Right lobe of liver (tissue), 6 donors: ENCODE results near the gene INS. TPM values are rescaled to one million over a fixed set of nuclear protein-coding genes. Genes with fewer than 3 reads are reported as not detected.

ENCODE experiments used
- ATAC-seq, 4 donors: fragments of 200-7000 bp; cut with Tn5 transposase; one replicate each; pipeline ENCODE4 v1.9.1; 2020; ENCODE audit warnings: mild to moderate bottlenecking in 4 of 4, moderate library complexity in 4 of 4
- DNase-seq, 3 donors: peaks; one replicate each; pipeline ENCODE4 v3.0.0-alpha.2; 2020
- H3K27ac ChIP-seq, 3 donors: fragments of 200-600 bp; one replicate each; pipeline ENCODE4 v1.8.0; 2022
- H3K27me3 ChIP-seq, 2 donors: fragments of 200-600 bp; one replicate each; pipeline ENCODE4 v1.8.0; 2022
- H3K36me3 ChIP-seq, 4 donors: fragments of 200-600 bp; sonication (generic) in 1 of 4; one replicate each; pipeline versions ENCODE4 v1.5.1 to v1.8.0; 2017 to 2022; ENCODE audit warnings: control low read depth in 1 of 4
- H3K4me1 ChIP-seq, 4 donors: fragments of 200-600 bp; sonication (generic) in 1 of 4; one replicate each; pipeline versions ENCODE4 v1.5.1 to v1.8.0; 2017 to 2022; ENCODE audit warnings: control low read depth in 1 of 4
- H3K4me3 ChIP-seq, 3 donors: fragments of 200-600 bp; one replicate each; pipeline ENCODE4 v1.8.0; 2022
- H3K9me3 ChIP-seq, 4 donors: fragments of 200-600 bp; sonication (generic) in 1 of 4; one replicate each; pipeline versions ENCODE4 v1.5.1 to v1.8.0; 2017 to 2022; ENCODE audit warnings: control low read depth in 1 of 4
- CTCF ChIP-seq, 4 donors: fragments of 200-600 bp in 3 of 4; fragments of 450-650 bp in 1 of 4; IDR thresholded peaks; one replicate each; pipeline versions ENCODE4 v1.5.1 to v1.8.0; 2016 to 2022; ENCODE audit warnings: antibody characterized with exemption in 4 of 4, mild to moderate bottlenecking in 2 of 4
- POLR2A ChIP-seq: fragments of 450-650 bp; IDR thresholded peaks from one replicate; pipeline ENCODE4 v1.6.1; 2017; ENCODE audit warnings: antibody characterized with exemption, mild to moderate bottlenecking
- WGBS: methylation state at CpG from one replicate; pipeline ENCODE4 v1.1.6; 2018; ENCODE audit warnings: low coverage, low lambda C conversion rate; ENCODE audit not compliant: insufficient coverage; ENCODE audit errors: missing lambda C conversion rate; 5-methylcytosine and 5-hydroxymethylcytosine counted together
- intact Hi-C, 2 donors: fragments of 100-400 bp; cut with DNase I; formaldehyde crosslinking; loops; one replicate each; pipeline versions ENCODE4 v1.11.2 to v1.14.1; 2022
- total RNA-seq, 6 experiments: library from RNA; depleted of rRNA in 2 of 6; stranded (reverse); fragments of >200 nt in 2 of 6; fragmentation: NEBNext Ultra II Directional in 3 of 6; extraction: Animal tissue kit (Norgen Biotek cat#: 25700) in 3 of 6; gene quantifications; one replicate each; pipeline versions ENCODE4 v1.1.0 to v1.2.4, GENCODE V29; 2016 to 2023
- donor health status: DM: no; HTN: yes; CAD: no.
- donor health status: DM: no; HTN: no; CAD: no.
- donor health status: DM: no; HTN: no; CAD: no.
- donor health status: DM: no; HTN: yes; CAD: no.
- donor health status: DM: no; HTN: yes; CAD: no.

INS gene
- total RNA-seq, 6 experiments from 2014 or later: not detected

- intact Hi-C loops: loop anchor here in 1 of 2 donors (10.0 kb wide), 1 partner anchor 320 kb away; no protein-coding TSS in a partner anchor
- no CpG with 5 or more reads among the region's 1 CpG for WGBS
- Histone ChIP-seq H3K9me3 (no peaks in the 10 kb centered on the region), H3K36me3 (no peaks in the 10 kb centered on the region), H3K27me3 (no peaks in the 10 kb centered on the region), H3K4me1 (no peaks in the 10 kb centered on the region), H3K4me3 (no peak overlapping the region), H3K27ac (no peak overlapping the region)
- no peak for TF ChIP-seq CTCF (IDR thresholded peaks at IDR 0.05)
- TF ChIP-seq POLR2A: no peak
- peak in 1 of 3 donors; percentile 28 for DNase-seq
- ATAC-seq: no peak
Measured at GRCh38 chr11:2205214-2205720, 44.3 kb upstream of the INS start.

- ATAC-seq (no peak), DNase-seq (peak in 2 of 3 donors; percentile 7 to 38)
- Histone ChIP-seq H3K4me1 (no peaks in the 10 kb centered on the region), H3K27ac (no peak overlapping the region), H3K36me3 (no peaks in the 10 kb centered on the region), H3K9me3 (no peaks in the 10 kb centered on the region), H3K27me3 (no peaks in the 10 kb centered on the region), H3K4me3 (no peak overlapping the region)
- no CpG with 5 or more reads among the region's 21 CpGs for WGBS
- no peak for TF ChIP-seq POLR2A
- TF ChIP-seq CTCF (IDR thresholded peaks at IDR 0.05): no peak
- intact Hi-C loops: loop anchor here in 1 of 2 donors (10.0 kb wide), 1 partner anchor 320 kb away; no protein-coding TSS in a partner anchor
Measured at GRCh38 chr11:2204361-2205213, 43.6 kb upstream of the INS start.

GRCh38 chr11:2203440-2204259 is 42.6 kb upstream of the INS start:
- no peaks in the 10 kb centered on the region for H3K4me1 ChIP-seq
- H3K9me3 ChIP-seq: no peaks in the 10 kb centered on the region
- TF ChIP-seq CTCF (IDR thresholded peaks at IDR 0.05): no peak
- TF ChIP-seq POLR2A: no peak
- intact Hi-C loops: loop anchor here in 1 of 2 donors (10.0 kb wide), 1 partner anchor 321 kb away; no protein-coding TSS in a partner anchor
- no peak overlapping the region for H3K27ac ChIP-seq
- H3K27me3 ChIP-seq: no peaks in the 10 kb centered on the region
- 63% methylated on average over 5 of the region's 23 CpGs for WGBS
- H3K36me3 ChIP-seq: no peaks in the 10 kb centered on the region
- DNase-seq (peak; percentile 12 to 45 (median 36)), ATAC-seq (no peak)
- no peak overlapping the region for H3K4me3 ChIP-seq

- intact Hi-C loops: loop anchor here in 1 of 2 donors (10.0 kb wide), 1 partner anchor 322 kb away; no protein-coding TSS in a partner anchor
- no CpG with 5 or more reads among the region's 10 CpGs for WGBS
- H3K9me3 ChIP-seq: no peaks in the 10 kb centered on the region
- ATAC-seq (no peak), DNase-seq (peak in 1 of 3 donors; percentile 43)
- H3K27me3 ChIP-seq: no peaks in the 10 kb centered on the region
- no peaks in the 10 kb centered on the region for H3K4me1 ChIP-seq
- no peak overlapping the region for H3K4me3 ChIP-seq
- no peaks in the 10 kb centered on the region for H3K36me3 ChIP-seq
- TF ChIP-seq CTCF (IDR thresholded peaks at IDR 0.05) (no peak), POLR2A (no peak)
- no peak overlapping the region for H3K27ac ChIP-seq
Measured at GRCh38 chr11:2202900-2203439, 42.0 kb upstream of the INS start.
